AG09309 (cell line): Measurements from ENCODE around the gene CCPG1.
"Not testable (repeated sequence)": the region's sequence is repeated elsewhere in the genome, so short reads cannot be mapped to it uniquely, and the experiment has no call there.

Source experiments
- DNase-seq: peaks from one replicate; pipeline ENCODE4 v3.0.0-alpha.2; 2010; ENCODE audit warnings: low read depth
- H3K4me3 ChIP-seq: 2 replicates; pipeline ENCODE4 v1.5.1; 2011; ENCODE audit warnings: mild to moderate bottlenecking, low read depth, low read length, moderate library complexity; ENCODE audit not compliant: control insufficient read depth
- CTCF ChIP-seq: IDR thresholded peaks from 2 replicates; pipeline ENCODE4 v1.5.1; 2011; ENCODE audit warnings: mild to moderate bottlenecking, low read depth, low read length, inconsistent platforms; ENCODE audit not compliant: insufficient read depth, control insufficient read depth; ENCODE audit errors: missing control alignments

The CCPG1 gene

GRCh38 chr15:55422089-55422488 lies 13.9 kb upstream of the CCPG1 start:
- no peak for DNase-seq
- no peak overlapping the region for H3K4me3 ChIP-seq
- no peak for TF ChIP-seq CTCF

GRCh38 chr15:55420171-55420866 lies 12.2 kb upstream of the CCPG1 start:
- no peak for DNase-seq
- no peak overlapping the region for H3K4me3 ChIP-seq
- TF ChIP-seq CTCF = no peak

- DNase-seq = not testable (repeated sequence)
These were observed 9.5 kb upstream of the CCPG1 start for GRCh38 chr15:55417678-55418077.

GRCh38 chr15:55408976-55409375 lies 817 bp upstream of the CCPG1 start:
- DNase-seq = not testable (repeated sequence)
- peak overlapping the region; percentile 83 for H3K4me3 ChIP-seq

More at GRCh38 chr15:55417678-55418077, 9.5 kb upstream of the CCPG1 start:
- not testable (repeated sequence) for H3K4me3 ChIP-seq

- DNase-seq = no peak
- no peak for TF ChIP-seq CTCF
- H3K4me3 ChIP-seq = peak overlapping the region; percentile 83
These were observed 604 bp downstream of the CCPG1 start for GRCh38 chr15:55407498-55408011.

GRCh38 chr15:55403531-55403930 lies 4.6 kb downstream of the CCPG1 start:
- no peak for TF ChIP-seq CTCF
- H3K4me3 ChIP-seq = no peak overlapping the region
- no peak for DNase-seq

GRCh38 chr15:55402707-55403106 lies 5.5 kb downstream of the CCPG1 start:
- DNase-seq = no peak
- no peak for TF ChIP-seq CTCF
- no peak overlapping the region for H3K4me3 ChIP-seq
